OCI-LY1 (cell line): ENCODE data around the gene SLC43A1.
A peak's percentile ranks its signal among the peaks of the same experiment; 100 is the strongest.

Experiments used
- H2AFZ ChIP-seq: fragments of 200-600 bp; sonication (generic), shearing (Covaris generic); 2 replicates; pipeline ENCODE4 v1.6.0; 2014; ENCODE audit warnings: antibody characterized with exemption, mild to moderate bottlenecking, low read length
- H3F3A ChIP-seq: fragments of 200-600 bp; sonication (generic), shearing (Covaris generic); 2 replicates; pipeline ENCODE4 v1.6.0; 2014; ENCODE audit warnings: mild to moderate bottlenecking, antibody characterized with exemption, low read length, moderate library complexity; ENCODE audit not compliant: insufficient read depth
- H3K27ac ChIP-seq: fragments of 200-600 bp; sonication (generic); 2 replicates; pipeline ENCODE4 v1.5.1; 2014; ENCODE audit warnings: low read length, mixed run types, mild to moderate bottlenecking, low read depth; ENCODE audit not compliant: poor library complexity, severe bottlenecking
- H3K27me3 ChIP-seq: fragments of 200-600 bp; sonication (generic); 2 replicates; pipeline ENCODE4 v1.6.0; 2014; ENCODE audit warnings: antibody characterized with exemption, mild to moderate bottlenecking, low read length, moderate library complexity; ENCODE audit not compliant: insufficient read depth
- H3K36me3 ChIP-seq: fragments of 200-600 bp; sonication (generic); 2 replicates; pipeline ENCODE4 v1.6.1; 2014; ENCODE audit warnings: mild to moderate bottlenecking, antibody characterized with exemption, low read length, moderate library complexity, mixed read lengths; ENCODE audit not compliant: insufficient read depth
- H3K4me1 ChIP-seq: fragments of 200-600 bp; sonication (generic); 2 replicates; pipeline ENCODE4 v1.5.1; 2014; ENCODE audit warnings: mild to moderate bottlenecking, low read length, moderate library complexity; ENCODE audit not compliant: insufficient read depth, severe bottlenecking
- H3K4me2 ChIP-seq: fragments of 200-600 bp; sonication (generic), shearing (Covaris generic); 2 replicates; pipeline ENCODE4 v1.6.1; 2014; ENCODE audit warnings: low read length
- H3K4me3 ChIP-seq: fragments of 200-600 bp; sonication (generic); 2 replicates; pipeline ENCODE4 v1.5.1; 2014; ENCODE audit warnings: low read length, low read depth, mild to moderate bottlenecking, mixed read lengths; ENCODE audit not compliant: poor library complexity, severe bottlenecking
- H3K79me2 ChIP-seq: fragments of 200-600 bp; shearing (Covaris generic); 2 replicates; pipeline ENCODE4 v1.6.1; 2016; ENCODE audit warnings: mixed run types, low read length, mixed read lengths; ENCODE audit not compliant: insufficient read depth
- H3K9ac ChIP-seq: fragments of 200-600 bp; sonication (generic), shearing (Covaris generic); 2 replicates; pipeline ENCODE4 v1.6.1; 2014; ENCODE audit warnings: mild to moderate bottlenecking, low read length, mixed read lengths
- H3K9me2 ChIP-seq: fragments of 200-600 bp; sonication (generic), shearing (Covaris generic); 2 replicates; pipeline ENCODE4 v1.6.1; 2014; ENCODE audit warnings: low read depth, mild to moderate bottlenecking, low read length, mixed read lengths
- H3K9me3 ChIP-seq: fragments of 200-600 bp; shearing (Covaris generic); 2 replicates; pipeline ENCODE4 v1.6.1; 2014; ENCODE audit warnings: low read length, mixed read lengths
- H4K20me1 ChIP-seq: fragments of 200-600 bp; sonication (generic), shearing (Covaris generic); 2 replicates; pipeline ENCODE4 v1.6.0; 2016; ENCODE audit warnings: mild to moderate bottlenecking, low read length; ENCODE audit not compliant: insufficient read depth
- EZH2 ChIP-seq: fragments of 200-600 bp; sonication (generic), shearing (Covaris generic); IDR thresholded peaks from 2 replicates; pipeline ENCODE4 v1.8.0; 2017; ENCODE audit warnings: borderline replicate concordance, mixed run types, mild to moderate bottlenecking, antibody characterized with exemption, low read length, moderate library complexity, mixed read lengths
- TF ChIP-seq, protein P1 (sequence below): fragments of 200-600 bp; sonication (generic), shearing (Covaris generic); IDR thresholded peaks from 2 replicates; pipeline ENCODE4 v1.5.1; 2017; ENCODE audit warnings: mild to moderate bottlenecking, antibody characterized with exemption, low read length, moderate library complexity, mixed read lengths

Gene SLC43A1

DNA sequence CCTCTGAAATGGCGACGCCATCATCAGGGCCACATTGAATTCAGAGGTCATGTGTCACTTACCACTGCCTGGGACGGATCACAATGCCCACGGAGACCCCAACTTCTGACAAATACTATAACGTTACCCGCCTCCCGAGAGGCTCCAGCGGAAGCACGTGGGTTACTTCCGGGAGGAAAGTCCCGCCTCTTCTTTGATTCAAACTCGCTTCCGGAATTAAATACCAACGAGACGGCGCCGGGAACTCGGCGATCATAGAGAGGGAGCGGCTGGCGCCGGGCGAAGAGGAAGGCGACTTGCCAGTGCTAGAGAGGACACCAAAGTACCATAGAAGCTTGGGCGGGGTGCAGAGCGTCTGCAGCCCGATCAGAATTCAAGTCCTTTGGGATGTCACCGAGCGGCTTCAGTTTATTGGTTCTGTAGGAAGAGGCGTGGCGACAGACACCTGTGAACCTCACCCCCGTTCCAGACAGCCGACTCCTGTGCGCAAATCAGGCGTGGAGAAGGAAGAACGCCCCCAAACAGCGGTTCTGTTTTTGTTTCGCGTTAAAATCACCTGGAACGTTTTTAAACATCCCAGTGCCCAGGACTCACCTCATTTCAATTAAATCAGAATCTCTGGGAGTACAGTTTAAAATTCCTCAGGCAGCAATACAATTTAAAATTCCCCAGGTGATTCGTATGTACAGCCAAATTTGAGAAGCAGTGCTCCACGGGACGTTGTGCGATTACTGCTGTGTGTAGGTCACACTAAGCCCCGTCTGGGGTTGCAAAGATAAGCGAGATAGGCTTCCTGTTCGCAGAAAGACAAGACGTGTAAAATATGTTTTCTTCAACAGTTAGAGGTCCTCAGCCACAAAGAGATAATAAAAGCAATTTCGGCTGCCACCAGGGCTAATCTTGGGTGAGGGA, 15.3 kb upstream of the SLC43A1 start, which contains the start of gene TIMM10:
Gene TIMM10 (minus strand): TSS at position 159 of the 912 bp plus-strand sequence. CDS start 565 bp downstream, outside the sequence.
- Histone ChIP-seq H3K4me2 (peak within 1 kb of the TSS; percentile 88), H3K9ac (peak within 1 kb of the TSS; percentile 97), H3K4me3 (peak within 1 kb of the TSS; percentile 92), H4K20me1 (no peaks in the 10 kb centered on the region), H3K9me3 (no peaks in the 10 kb centered on the region), H3K36me3 (peaks cover 25% of the 10 kb centered on the region; the same call in 1 of the 2 replicates), H3K27me3 (no peaks in the 10 kb centered on the region), H3F3A (no peaks in the 10 kb centered on the region), H3K27ac (peak within 1 kb of the TSS; percentile 59), H3K9me2 (no peaks in the 10 kb centered on the region), H2AFZ (peak within 1 kb of the TSS; percentile 71), H3K79me2 (peaks cover 16% of the 10 kb centered on the region), H3K4me1 (peaks cover 22% of the 10 kb centered on the region)
- TF ChIP-seq EZH2 = no peak
- TF ChIP-seq, protein P1, sequence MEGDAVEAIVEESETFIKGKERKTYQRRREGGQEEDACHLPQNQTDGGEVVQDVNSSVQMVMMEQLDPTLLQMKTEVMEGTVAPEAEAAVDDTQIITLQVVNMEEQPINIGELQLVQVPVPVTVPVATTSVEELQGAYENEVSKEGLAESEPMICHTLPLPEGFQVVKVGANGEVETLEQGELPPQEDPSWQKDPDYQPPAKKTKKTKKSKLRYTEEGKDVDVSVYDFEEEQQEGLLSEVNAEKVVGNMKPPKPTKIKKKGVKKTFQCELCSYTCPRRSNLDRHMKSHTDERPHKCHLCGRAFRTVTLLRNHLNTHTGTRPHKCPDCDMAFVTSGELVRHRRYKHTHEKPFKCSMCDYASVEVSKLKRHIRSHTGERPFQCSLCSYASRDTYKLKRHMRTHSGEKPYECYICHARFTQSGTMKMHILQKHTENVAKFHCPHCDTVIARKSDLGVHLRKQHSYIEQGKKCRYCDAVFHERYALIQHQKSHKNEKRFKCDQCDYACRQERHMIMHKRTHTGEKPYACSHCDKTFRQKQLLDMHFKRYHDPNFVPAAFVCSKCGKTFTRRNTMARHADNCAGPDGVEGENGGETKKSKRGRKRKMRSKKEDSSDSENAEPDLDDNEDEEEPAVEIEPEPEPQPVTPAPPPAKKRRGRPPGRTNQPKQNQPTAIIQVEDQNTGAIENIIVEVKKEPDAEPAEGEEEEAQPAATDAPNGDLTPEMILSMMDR = no peak

- peaks cover 27% of the 10 kb centered on the region; the same call in 1 of the 2 replicates for H3K36me3 ChIP-seq
- peak overlapping the region; percentile 97 for H3K9ac ChIP-seq
- H3K79me2 ChIP-seq = peaks cover 16% of the 10 kb centered on the region
- no peaks in the 10 kb centered on the region for H3K27me3 ChIP-seq
- H3K27ac ChIP-seq = peak overlapping the region; percentile 59
- no peak overlapping the region for H2AFZ ChIP-seq
- no peaks in the 10 kb centered on the region for H3F3A ChIP-seq
- H4K20me1 ChIP-seq = no peaks in the 10 kb centered on the region
- H3K9me2 ChIP-seq = no peaks in the 10 kb centered on the region
- peak overlapping the region; percentile 88 for H3K4me2 ChIP-seq
- H3K9me3 ChIP-seq = no peaks in the 10 kb centered on the region
- TF ChIP-seq, protein P1 = no peak
- no peak for TF ChIP-seq EZH2
- peaks cover 22% of the 10 kb centered on the region for H3K4me1 ChIP-seq
- peak overlapping the region; percentile 92 for H3K4me3 ChIP-seq
These were observed 14.7 kb upstream of the SLC43A1 start for GRCh38 chr11:57530215-57530595.

- peak overlapping the region; percentile 97 for H3K9ac ChIP-seq
- H3K4me2 ChIP-seq = peak overlapping the region; percentile 88
These were observed 13.5 kb upstream of the SLC43A1 start for GRCh38 chr11:57529012-57529411.

More at GRCh38 chr11:57529012-57529411, 13.5 kb upstream of the SLC43A1 start:
- Histone ChIP-seq H3K79me2 (peaks cover 16% of the 10 kb centered on the region), H3K36me3 (peaks cover 35% of the 10 kb centered on the region), H2AFZ (no peak overlapping the region), H3K9me2 (no peaks in the 10 kb centered on the region), H3K4me1 (peaks cover 22% of the 10 kb centered on the region), H3K27ac (no peak overlapping the region), H3F3A (no peaks in the 10 kb centered on the region; the same call in 1 of the 2 replicates), H3K4me3 (peak overlapping the region; percentile 92), H4K20me1 (no peaks in the 10 kb centered on the region), H3K27me3 (no peaks in the 10 kb centered on the region), H3K9me3 (no peaks in the 10 kb centered on the region)
- no peak for TF ChIP-seq EZH2
- TF ChIP-seq, protein P1 = no peak
